GM21576 (cell line): ENCODE measurements around the gene COL4A2.
"Not testable (repeated sequence)": the region's sequence is repeated elsewhere in the genome, so short reads cannot be mapped to it uniquely, and the experiment has no call there.

Source experiments
- ATAC-seq: cut with Tn5 transposase; IDR thresholded peaks from one replicate; pipeline ENCODE4 v1.9.1; 2021; ENCODE audit warnings: mild to moderate bottlenecking, moderate library complexity; ENCODE audit not compliant: unreplicated experiment

The COL4A2 gene

DNA sequence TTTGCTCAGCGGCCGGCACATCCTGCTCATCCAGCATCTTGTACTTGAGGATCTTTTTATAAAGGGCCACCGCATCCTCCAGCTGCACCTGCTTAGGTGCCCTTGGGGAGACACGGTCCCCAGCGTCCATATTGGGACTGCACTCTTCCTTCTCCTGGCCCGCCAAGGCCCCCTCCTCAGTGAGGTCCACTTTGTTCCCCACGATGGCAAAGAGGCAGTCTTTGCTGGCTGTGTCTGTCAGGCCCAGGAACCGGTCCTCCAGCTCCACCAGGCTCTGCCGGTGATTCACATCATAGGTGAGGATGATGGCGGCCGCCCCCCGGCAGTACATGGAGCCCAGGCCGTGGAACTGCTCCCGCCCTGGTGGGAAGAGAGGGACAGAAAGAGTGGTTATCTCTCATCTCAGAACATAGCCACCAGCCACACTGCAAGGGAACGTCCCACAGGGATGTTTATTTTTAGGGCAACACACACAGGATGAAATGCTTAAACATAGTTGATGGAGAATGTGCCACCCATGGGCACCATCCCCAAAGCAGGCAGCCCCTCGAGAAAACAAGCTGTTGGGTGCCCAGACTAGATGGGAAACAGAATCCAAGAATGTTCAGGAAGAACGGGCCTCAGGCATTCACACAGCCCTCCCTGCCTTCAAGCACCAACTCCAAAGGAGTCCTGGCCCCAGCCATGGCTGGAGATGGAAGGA, 216.9 kb downstream of the COL4A2 start:
- ATAC-seq: no peak

DNA sequence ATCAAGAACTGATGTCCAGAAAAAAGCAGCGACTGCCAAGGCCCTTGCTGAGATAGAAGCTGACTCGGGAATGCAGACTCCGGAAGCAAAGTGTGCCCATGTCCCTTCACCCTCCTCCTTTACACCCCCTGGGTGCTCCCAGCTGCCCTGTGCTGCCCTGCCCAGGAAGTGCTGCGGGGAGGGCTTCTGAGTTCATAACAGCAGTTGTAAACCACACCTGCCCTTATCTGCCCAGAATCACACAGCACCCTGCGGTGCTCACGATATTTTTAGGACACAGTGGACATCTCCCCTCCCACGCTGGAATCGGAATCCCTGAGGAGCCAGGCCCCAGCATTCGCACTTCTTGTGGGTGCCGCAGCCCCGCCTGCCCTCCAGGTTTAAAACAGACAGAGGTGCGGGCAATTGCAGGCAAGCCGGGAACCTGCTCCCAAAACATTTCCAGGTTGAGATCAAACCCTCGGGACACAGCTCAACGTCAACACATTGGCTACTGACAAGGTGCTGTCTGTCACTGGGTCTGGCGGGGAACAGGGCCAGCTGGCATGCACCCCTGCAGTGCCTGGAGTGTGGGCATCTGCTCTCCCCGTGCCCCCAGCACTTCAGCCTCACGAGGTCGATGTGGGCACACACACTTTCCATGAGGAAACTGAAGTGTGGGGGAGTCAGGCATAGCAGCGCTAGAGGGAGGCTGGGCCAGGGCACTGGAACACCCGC, 217.6 kb downstream of the COL4A2 start:
- no peak for ATAC-seq

- peak; percentile 82 for ATAC-seq
Measured at GRCh38 chr13:110525328-110526319, 218.5 kb downstream of the COL4A2 start.

DNA sequence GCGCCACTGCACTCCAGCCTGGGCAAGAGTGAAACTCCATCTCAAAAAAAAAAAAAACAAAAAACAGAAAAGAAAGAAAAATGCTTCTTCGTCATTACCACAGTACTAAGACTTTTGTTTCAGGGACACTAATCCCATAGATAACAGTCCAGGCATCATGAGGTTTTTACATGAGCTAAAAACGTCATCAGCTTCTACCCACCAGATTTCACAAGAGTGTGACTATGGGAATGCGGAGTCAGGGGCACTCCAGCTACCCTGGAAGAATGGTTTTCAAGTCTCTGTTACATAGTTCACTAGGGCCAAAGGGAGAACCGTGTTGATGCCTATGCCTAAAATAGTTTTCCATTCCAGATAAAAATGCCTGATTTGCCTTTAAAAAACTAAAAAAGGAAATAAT, 221.3 kb downstream of the COL4A2 start:
- ATAC-seq: no peak

- ATAC-seq: no peak
Measured at GRCh38 chr13:110528911-110529310, 221.8 kb downstream of the COL4A2 start.

GRCh38 chr13:110529522-110530311, 222.6 kb downstream of the COL4A2 start:
- ATAC-seq: no peak

GRCh38 chr13:110531100-110531499, 224.0 kb downstream of the COL4A2 start:
- ATAC-seq: no peak

- ATAC-seq: no peak
Measured at GRCh38 chr13:110531671-110532083, 224.6 kb downstream of the COL4A2 start.

- not testable (repeated sequence) for ATAC-seq
Measured at GRCh38 chr13:110532258-110532657, 225.2 kb downstream of the COL4A2 start.

GRCh38 chr13:110533771-110534670, 226.9 kb downstream of the COL4A2 start:
- no peak for ATAC-seq

- no peak for ATAC-seq
Measured at GRCh38 chr13:110535526-110535925, 228.4 kb downstream of the COL4A2 start.

GRCh38 chr13:110536006-110536693, 229.1 kb downstream of the COL4A2 start:
- no peak for ATAC-seq

DNA sequence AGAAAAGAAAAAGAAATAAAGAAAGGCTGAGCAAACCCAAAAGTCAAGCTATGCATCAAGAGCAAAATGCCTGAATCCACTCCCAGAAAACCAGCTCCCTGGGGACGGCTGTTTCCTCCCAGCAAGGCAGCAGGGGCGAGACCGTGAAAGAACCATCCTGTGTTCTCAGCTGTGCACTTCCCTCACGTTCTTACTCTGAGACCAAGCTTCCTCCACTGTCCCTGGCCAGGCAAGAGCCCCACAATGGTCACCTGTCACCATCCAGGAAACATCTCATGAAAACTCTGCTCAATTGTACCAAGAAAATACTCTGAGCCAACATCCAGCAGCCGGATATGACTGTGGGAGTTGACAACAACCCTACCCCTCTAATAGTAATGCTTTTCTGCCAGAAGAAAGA, 231.5 kb downstream of the COL4A2 start:
- peak; percentile 61 for ATAC-seq

- no peak for ATAC-seq
Measured at GRCh38 chr13:110539894-110540293, 232.8 kb downstream of the COL4A2 start.

GRCh38 chr13:110540871-110541525, 233.9 kb downstream of the COL4A2 start:
- ATAC-seq: no peak

GRCh38 chr13:110541526-110541920, 234.4 kb downstream of the COL4A2 start:
- no peak for ATAC-seq

- ATAC-seq: no peak
Measured at GRCh38 chr13:110542169-110542796, 235.2 kb downstream of the COL4A2 start.

GRCh38 chr13:110546378-110546777, 239.3 kb downstream of the COL4A2 start:
- ATAC-seq: no peak
